ENCODE data around the gene SRSF2. TPM values are rescaled to one million over a fixed set of nuclear protein-coding genes. Genes with fewer than 3 reads are reported as not detected.

Gene SRSF2
- total and polyA plus RNA-seq, 9 of the 15 experiments (the other 6 are each of a cell fraction or from before 2014, with no cell fraction given) = 161 to 583 (median 393) TPM

- TF ChIP-seq HDAC1 (IDR thresholded peaks at IDR 0.05) = peak in 1 of 2 experiments; percentile 25; a peak in 1 of 4 replicates
- TF ChIP-seq, protein P1, sequence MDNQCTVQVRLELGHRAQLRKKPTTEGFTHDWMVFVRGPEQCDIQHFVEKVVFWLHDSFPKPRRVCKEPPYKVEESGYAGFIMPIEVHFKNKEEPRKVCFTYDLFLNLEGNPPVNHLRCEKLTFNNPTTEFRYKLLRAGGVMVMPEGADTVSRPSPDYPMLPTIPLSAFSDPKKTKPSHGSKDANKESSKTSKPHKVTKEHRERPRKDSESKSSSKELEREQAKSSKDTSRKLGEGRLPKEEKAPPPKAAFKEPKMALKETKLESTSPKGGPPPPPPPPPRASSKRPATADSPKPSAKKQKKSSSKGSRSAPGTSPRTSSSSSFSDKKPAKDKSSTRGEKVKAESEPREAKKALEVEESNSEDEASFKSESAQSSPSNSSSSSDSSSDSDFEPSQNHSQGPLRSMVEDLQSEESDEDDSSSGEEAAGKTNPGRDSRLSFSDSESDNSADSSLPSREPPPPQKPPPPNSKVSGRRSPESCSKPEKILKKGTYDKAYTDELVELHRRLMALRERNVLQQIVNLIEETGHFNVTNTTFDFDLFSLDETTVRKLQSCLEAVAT (IDR thresholded peaks at IDR 0.05) = peak in 1 of 2 experiments; percentile 50; a peak in 1 of 4 replicates
- peak; percentile 57 for TF ChIP-seq ZNF384 (IDR thresholded peaks at IDR 0.05; ENCODE audit: low read depth, low read length)
- 0 out of 4 replicates have a peak, but pooled peaks of 1 of the 2 experiments have one; percentile 10 for TF ChIP-seq RCOR1 (IDR thresholded peaks at IDR 0.05; ENCODE audit: borderline replicate concordance in 1 of 2, low read depth in 2 of 2, low read length in 2 of 2)
- TF ChIP-seq, protein P2, sequence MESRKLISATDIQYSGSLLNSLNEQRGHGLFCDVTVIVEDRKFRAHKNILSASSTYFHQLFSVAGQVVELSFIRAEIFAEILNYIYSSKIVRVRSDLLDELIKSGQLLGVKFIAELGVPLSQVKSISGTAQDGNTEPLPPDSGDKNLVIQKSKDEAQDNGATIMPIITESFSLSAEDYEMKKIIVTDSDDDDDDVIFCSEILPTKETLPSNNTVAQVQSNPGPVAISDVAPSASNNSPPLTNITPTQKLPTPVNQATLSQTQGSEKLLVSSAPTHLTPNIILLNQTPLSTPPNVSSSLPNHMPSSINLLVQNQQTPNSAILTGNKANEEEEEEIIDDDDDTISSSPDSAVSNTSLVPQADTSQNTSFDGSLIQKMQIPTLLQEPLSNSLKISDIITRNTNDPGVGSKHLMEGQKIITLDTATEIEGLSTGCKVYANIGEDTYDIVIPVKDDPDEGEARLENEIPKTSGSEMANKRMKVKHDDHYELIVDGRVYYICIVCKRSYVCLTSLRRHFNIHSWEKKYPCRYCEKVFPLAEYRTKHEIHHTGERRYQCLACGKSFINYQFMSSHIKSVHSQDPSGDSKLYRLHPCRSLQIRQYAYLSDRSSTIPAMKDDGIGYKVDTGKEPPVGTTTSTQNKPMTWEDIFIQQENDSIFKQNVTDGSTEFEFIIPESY (CRISPR knock-in tag; IDR thresholded peaks at IDR 0.05) = peak; percentile 15; the same call in 1 of the 2 replicates
- TF ChIP-seq HNRNPK (IDR thresholded peaks at IDR 0.05; ENCODE audit: low read depth, low read length, poor library complexity, severe bottlenecking) = no peak
- peak in 1 of 2 experiments; percentile 67; a peak in 1 of 4 replicates for TF ChIP-seq KDM1A (IDR thresholded peaks at IDR 0.05)
- TF ChIP-seq NELFE (IDR thresholded peaks at IDR 0.05; ENCODE audit: insufficient read depth, insufficient read length) = no peak
- no peak for TF ChIP-seq SMARCE1 (IDR thresholded peaks at IDR 0.05)
- TF ChIP-seq TRIM25 (IDR thresholded peaks at IDR 0.05; ENCODE audit: borderline replicate concordance) = no peak
- H3K9ac ChIP-seq (ENCODE audit: insufficient read depth in 1 of 2, low read depth in 2 of 2, low read length in 2 of 2) = peak overlapping the region; percentile 91 to 99
- no peaks in the 10 kb centered on the region; the same call in 1 of the 2 replicates for H3K9me3 ChIP-seq (replicated peaks; ENCODE audit: control insufficient read depth, insufficient read depth, low read depth, low read length)
- peaks cover 23 to 40% of the 10 kb centered on the region in 2 experiments; a peak in 4 of 5 replicates for H3K4me1 ChIP-seq (replicated peaks in 1 of 2; ENCODE audit: control insufficient read depth in 2 of 2, insufficient read depth in 2 of 2, low read length in 2 of 2)
- intact Hi-C loops (cut with micrococcal nuclease) (loop anchor here (5.0 kb wide), 1 partner anchor 86 kb away; the partner anchor contains the start of gene ST6GALNAC1), in situ Hi-C loops (cut with MboI) (no loop called here)
- H3K79me2 ChIP-seq (ENCODE audit: control insufficient read depth, insufficient read depth, low read length) = peaks cover 79% of the 10 kb centered on the region
- ChIA-PET CTCF (ENCODE audit: low intra/inter-chr PET ratio) (interaction anchor here (1.1 kb wide), 1 partner anchor 8 kb away, joined by 3 read pairs; no protein-coding TSS in a partner anchor), POLR2A (interaction anchor here (0.6 to 5.1 kb wide), 7 partner anchors 8 to 328 kb away, joined by 3 to 75 read pairs (median 4); partner anchors contain the start of genes MFSD11, MXRA7 and SRSF2)
- H3K4me3 ChIP-seq = peak overlapping the region; percentile 82
- no peaks in the 10 kb centered on the region for H3K27me3 ChIP-seq (ENCODE audit: control insufficient read depth in 2 of 2, insufficient read depth in 2 of 2, low read length in 2 of 2)
- H4K20me1 ChIP-seq (replicated peaks; ENCODE audit: control insufficient read depth, insufficient read depth, low read length) = 0 out of 2 replicates have a peak, but pooled peaks cover 4% of the 10 kb centered on the region
- peak overlapping the region; percentile 85 for H3K4me2 ChIP-seq (ENCODE audit: insufficient read depth, low read length)
- H2AFZ ChIP-seq (ENCODE audit: low read depth, low read length) = no peak overlapping the region
- H3K36me3 ChIP-seq (ENCODE audit: control insufficient read depth, insufficient read depth, low read length) = peaks cover 54% of the 10 kb centered on the region
- BruUV-seq (replicated peaks) = no TSS peak
- FAIRE-seq = peak; percentile 15
- peak overlapping the region; percentile 96 for H3K27ac ChIP-seq (ENCODE audit: extremely low read depth, low read depth, low read length)
- no peak for ATAC-seq
- DNase-seq (ENCODE audit: extremely low read depth in 1 of 4, low spot score in 3 of 4) = peak in 1 of 4 experiments; percentile 28
- 9% methylated on average over 17 of the region's 18 CpGs for WGBS (ENCODE audit: insufficient coverage, low coverage, missing lambda C conversion rate)
- H3K9me1 ChIP-seq (ENCODE audit: control insufficient read depth, insufficient read depth, low read length) = no peaks in the 10 kb centered on the region
These were observed 9.2 kb downstream of the SRSF2 start for GRCh38 chr17:76727745-76728456.

All from K562 (cell line).